Measurements from ENCODE around the gene SFT2D1. TPM values are rescaled to one million over a fixed set of nuclear protein-coding genes. Genes with fewer than 3 reads are reported as not detected.

Gene SFT2D1
- total RNA-seq, 6 experiments from 2014 or later = 44.8 to 56.5 (median 47.3) TPM

- no peak for DNase-seq
- Mint-ChIP-seq H3K4me3 (no peak overlapping the region), H3K27ac (no peak overlapping the region), H3K9me3 (no peaks in the 10 kb centered on the region), H3K27me3 (ENCODE audit: insufficient read depth) (peaks cover 2% of the 10 kb centered on the region; the same call in 1 of the 2 replicates), H3K36me3 (ENCODE audit: low read depth) (peaks cover 26% of the 10 kb centered on the region), H3K4me1 (ENCODE audit: low read depth) (peaks cover 16% of the 10 kb centered on the region)
- TF ChIP-seq CTCF (IDR thresholded peaks at IDR 0.05) = no peak
Observed at GRCh38 chr6:166338854-166339253, 3.5 kb downstream of the SFT2D1 start.

GRCh38 chr6:166336847-166337246 is 5.5 kb downstream of the SFT2D1 start:
- Mint-ChIP-seq H3K4me1 (ENCODE audit: low read depth) (peaks cover 22% of the 10 kb centered on the region), H3K27ac (no peak overlapping the region)

GRCh38 chr6:166335378-166336302 is 6.7 kb downstream of the SFT2D1 start:
- Mint-ChIP-seq H3K4me3 (no peak overlapping the region), H3K9me3 (no peaks in the 10 kb centered on the region), H3K27me3 (ENCODE audit: insufficient read depth) (peaks cover 6% of the 10 kb centered on the region), H3K27ac (no peak overlapping the region), H3K36me3 (ENCODE audit: low read depth) (peaks cover 19% of the 10 kb centered on the region), H3K4me1 (ENCODE audit: low read depth) (peaks cover 16% of the 10 kb centered on the region; the same call in 1 of the 2 replicates)
- DNase-seq = no peak
- no peak for TF ChIP-seq CTCF (IDR thresholded peaks at IDR 0.05)

More at GRCh38 chr6:166336847-166337246, 5.5 kb downstream of the SFT2D1 start:
- no peak for DNase-seq
- no peak overlapping the region for H3K4me3 Mint-ChIP-seq
- peaks cover 6% of the 10 kb centered on the region for H3K27me3 Mint-ChIP-seq (ENCODE audit: insufficient read depth)
- H3K9me3 Mint-ChIP-seq = no peaks in the 10 kb centered on the region
- peaks cover 24% of the 10 kb centered on the region for H3K36me3 Mint-ChIP-seq (ENCODE audit: low read depth)
- no peak for TF ChIP-seq CTCF (IDR thresholded peaks at IDR 0.05)

GRCh38 chr6:166334878-166335277 is 7.5 kb downstream of the SFT2D1 start:
- Mint-ChIP-seq H3K27me3 (ENCODE audit: insufficient read depth) (peaks cover 6% of the 10 kb centered on the region), H3K36me3 (ENCODE audit: low read depth) (peaks cover 19% of the 10 kb centered on the region), H3K4me3 (no peak overlapping the region), H3K4me1 (ENCODE audit: low read depth) (peaks cover 16% of the 10 kb centered on the region; the same call in 1 of the 2 replicates), H3K27ac (no peak overlapping the region), H3K9me3 (no peaks in the 10 kb centered on the region)
- DNase-seq = no peak
- TF ChIP-seq CTCF (IDR thresholded peaks at IDR 0.05) = no peak

- H3K9me3 Mint-ChIP-seq = no peaks in the 10 kb centered on the region
- H3K4me3 Mint-ChIP-seq = no peak overlapping the region
- DNase-seq = no peak
- peaks cover 16% of the 10 kb centered on the region; the same call in 1 of the 2 replicates for H3K4me1 Mint-ChIP-seq (ENCODE audit: low read depth)
- H3K27ac Mint-ChIP-seq = 0 out of 2 replicates have a peak overlapping the region, but pooled peaks have one; percentile 15
- TF ChIP-seq CTCF (IDR thresholded peaks at IDR 0.05) = no peak
- peaks cover 6% of the 10 kb centered on the region for H3K27me3 Mint-ChIP-seq (ENCODE audit: insufficient read depth)
- peaks cover 19% of the 10 kb centered on the region for H3K36me3 Mint-ChIP-seq (ENCODE audit: low read depth)
Observed at GRCh38 chr6:166333172-166333995, 9.0 kb downstream of the SFT2D1 start.
